GM08714 (cell line): Measurements from ENCODE around the gene FZR1.

ENCODE experiments used
- H3K4me3 ChIP-seq: fragments of 200-500 bp; sonication (Bioruptor generic); 2 replicates; pipeline ENCODE4 v1.5.1; 2014; ENCODE audit warnings: mild to moderate bottlenecking, low read length, inconsistent platforms
- ZNF274 ChIP-seq: IDR thresholded peaks from 2 replicates; pipeline ENCODE4 v1.6.1; 2012; ENCODE audit warnings: mild to moderate bottlenecking, low read depth, low read length

The FZR1 gene

GRCh38 chr19:3467437-3468198, 38.5 kb upstream of the FZR1 start:
- no peak for TF ChIP-seq ZNF274

GRCh38 chr19:3468211-3468610, 37.9 kb upstream of the FZR1 start:
- no peak overlapping the region for H3K4me3 ChIP-seq
- no peak for TF ChIP-seq ZNF274

More at GRCh38 chr19:3467437-3468198, 38.5 kb upstream of the FZR1 start:
- no peak overlapping the region for H3K4me3 ChIP-seq

GRCh38 chr19:3469638-3470499, 36.2 kb upstream of the FZR1 start:
- no peak overlapping the region for H3K4me3 ChIP-seq
- no peak for TF ChIP-seq ZNF274

- no peak overlapping the region for H3K4me3 ChIP-seq
- TF ChIP-seq ZNF274, result no peak
Measured at GRCh38 chr19:3470500-3471128, 35.5 kb upstream of the FZR1 start.

- no peak overlapping the region for H3K4me3 ChIP-seq
- TF ChIP-seq ZNF274, result no peak
Measured at GRCh38 chr19:3471954-3472655, 34.0 kb upstream of the FZR1 start.

- no peak for TF ChIP-seq ZNF274
Measured at GRCh38 chr19:3474010-3474409, 32.1 kb upstream of the FZR1 start.

GRCh38 chr19:3474614-3475013, 31.5 kb upstream of the FZR1 start:
- no peak for TF ChIP-seq ZNF274
- H3K4me3 ChIP-seq, result no peak overlapping the region

More at GRCh38 chr19:3474010-3474409, 32.1 kb upstream of the FZR1 start:
- no peak overlapping the region for H3K4me3 ChIP-seq

GRCh38 chr19:3475449-3475848, 30.7 kb upstream of the FZR1 start:
- H3K4me3 ChIP-seq, result no peak overlapping the region
- TF ChIP-seq ZNF274, result no peak

GRCh38 chr19:3476830-3477229, 29.3 kb upstream of the FZR1 start:
- no peak for TF ChIP-seq ZNF274
- H3K4me3 ChIP-seq, result no peak overlapping the region

- TF ChIP-seq ZNF274, result no peak
- no peak overlapping the region for H3K4me3 ChIP-seq
Measured at GRCh38 chr19:3477506-3477905, 28.6 kb upstream of the FZR1 start.

- no peak for TF ChIP-seq ZNF274
- no peak overlapping the region for H3K4me3 ChIP-seq
Measured at GRCh38 chr19:3477951-3478350, 28.2 kb upstream of the FZR1 start.

- no peak overlapping the region for H3K4me3 ChIP-seq
Measured at GRCh38 chr19:3478409-3479176, 27.5 kb upstream of the FZR1 start.

GRCh38 chr19:3479177-3479833, 26.8 kb upstream of the FZR1 start:
- no peak overlapping the region for H3K4me3 ChIP-seq
- no peak for TF ChIP-seq ZNF274

More at GRCh38 chr19:3478409-3479176, 27.5 kb upstream of the FZR1 start:
- TF ChIP-seq ZNF274, result no peak
